ENCODE data around the gene C16orf74. TPM values are rescaled to one million over a fixed set of nuclear protein-coding genes. Genes with fewer than 3 reads are reported as not detected.

C16orf74 gene
- total RNA-seq, 1 experiment from 2014 or later: 68.5 TPM

GRCh38 chr16:85734311-85735017 is 16.4 kb downstream of the C16orf74 start:
- Mint-ChIP-seq H3K27me3 (ENCODE audit: insufficient read depth, unreplicated experiment) (no peaks in the 10 kb centered on the region), H3K9me3 (ENCODE audit: unreplicated experiment) (no peaks in the 10 kb centered on the region), H3K36me3 (ENCODE audit: insufficient read depth, unreplicated experiment) (peaks cover 17% of the 10 kb centered on the region), H3K4me1 (ENCODE audit: insufficient read depth, unreplicated experiment) (peaks cover 6% of the 10 kb centered on the region), H3K27ac (ENCODE audit: low read depth, unreplicated experiment) (no peak overlapping the region), H3K4me3 (ENCODE audit: unreplicated experiment) (no peak overlapping the region)
- intact Hi-C loops (cut with micrococcal nuclease): no loop called here
- ChIA-PET CTCF (no interaction called here), POLR2A (interaction anchor here (0.6 to 0.7 kb wide), 2 partner anchors 44 to 182 kb away, joined by 3 read pairs; no protein-coding TSS in a partner anchor)
- DNase-seq (ENCODE audit: unreplicated experiment): no peak
- no peak for TF ChIP-seq CTCF (IDR thresholded peaks at IDR 0.05; ENCODE audit: unreplicated experiment)
- BruUV-seq (replicated peaks): no TSS peak

GRCh38 chr16:85733839-85734170 is 17.1 kb downstream of the C16orf74 start:
- no TSS peak for BruUV-seq (replicated peaks)
- ChIA-PET CTCF (no interaction called here), POLR2A (interaction anchor here (0.6 to 0.7 kb wide), 2 partner anchors 43 to 182 kb away, joined by 3 read pairs; no protein-coding TSS in a partner anchor)
- peak overlapping the region; percentile 28 for H3K27ac Mint-ChIP-seq (ENCODE audit: low read depth, unreplicated experiment)
- H3K4me1 Mint-ChIP-seq (ENCODE audit: insufficient read depth, unreplicated experiment): peaks cover 6% of the 10 kb centered on the region
- no peaks in the 10 kb centered on the region for H3K9me3 Mint-ChIP-seq (ENCODE audit: unreplicated experiment)
- H3K4me3 Mint-ChIP-seq (ENCODE audit: unreplicated experiment): no peak overlapping the region
- DNase-seq (ENCODE audit: unreplicated experiment): no peak
- intact Hi-C loops (cut with micrococcal nuclease): no loop called here
- TF ChIP-seq CTCF (IDR thresholded peaks at IDR 0.05; ENCODE audit: unreplicated experiment): no peak
- peaks cover 10% of the 10 kb centered on the region for H3K36me3 Mint-ChIP-seq (ENCODE audit: insufficient read depth, unreplicated experiment)
- no peaks in the 10 kb centered on the region for H3K27me3 Mint-ChIP-seq (ENCODE audit: insufficient read depth, unreplicated experiment)

GRCh38 chr16:85733155-85733838 is 17.6 kb downstream of the C16orf74 start:
- BruUV-seq (replicated peaks): no TSS peak
- intact Hi-C loops (cut with micrococcal nuclease): no loop called here
- ChIA-PET POLR2A (interaction anchor here (0.6 to 0.7 kb wide), 2 partner anchors 43 to 183 kb away, joined by 3 read pairs; no protein-coding TSS in a partner anchor), CTCF (no interaction called here)
- no peak for TF ChIP-seq CTCF (IDR thresholded peaks at IDR 0.05; ENCODE audit: unreplicated experiment)
- no peaks in the 10 kb centered on the region for H3K9me3 Mint-ChIP-seq (ENCODE audit: unreplicated experiment)
- H3K4me1 Mint-ChIP-seq (ENCODE audit: insufficient read depth, unreplicated experiment): peaks cover 6% of the 10 kb centered on the region
- no peaks in the 10 kb centered on the region for H3K27me3 Mint-ChIP-seq (ENCODE audit: insufficient read depth, unreplicated experiment)
- peaks cover 6% of the 10 kb centered on the region for H3K36me3 Mint-ChIP-seq (ENCODE audit: insufficient read depth, unreplicated experiment)
- H3K4me3 Mint-ChIP-seq (ENCODE audit: unreplicated experiment): no peak overlapping the region
- peak overlapping the region; percentile 28 for H3K27ac Mint-ChIP-seq (ENCODE audit: low read depth, unreplicated experiment)
- DNase-seq (ENCODE audit: unreplicated experiment): peak; percentile 56

- peaks cover 6% of the 10 kb centered on the region for H3K4me1 Mint-ChIP-seq (ENCODE audit: insufficient read depth, unreplicated experiment)
- H3K9me3 Mint-ChIP-seq (ENCODE audit: unreplicated experiment): no peaks in the 10 kb centered on the region
- DNase-seq (ENCODE audit: unreplicated experiment): no peak
- CTCF ChIA-PET: interaction anchor here (0.6 kb wide), 2 partner anchors 14 to 300 kb away, joined by 4 read pairs; no protein-coding TSS in a partner anchor
- BruUV-seq (replicated peaks): no TSS peak
- H3K36me3 Mint-ChIP-seq (ENCODE audit: insufficient read depth, unreplicated experiment): peaks cover 5% of the 10 kb centered on the region
- no peak for TF ChIP-seq CTCF (IDR thresholded peaks at IDR 0.05; ENCODE audit: unreplicated experiment)
- H3K4me3 Mint-ChIP-seq (ENCODE audit: unreplicated experiment): no peak overlapping the region
- no peak overlapping the region for H3K27ac Mint-ChIP-seq (ENCODE audit: low read depth, unreplicated experiment)
- POLR2A ChIA-PET: interaction anchor here (0.6 kb wide), 1 partner anchor 29 kb away, joined by 3 read pairs; no protein-coding TSS in a partner anchor
- intact Hi-C loops (cut with micrococcal nuclease): no loop called here
- no peaks in the 10 kb centered on the region for H3K27me3 Mint-ChIP-seq (ENCODE audit: insufficient read depth, unreplicated experiment)
Measured at GRCh38 chr16:85731179-85731578, 19.7 kb downstream of the C16orf74 start.
